Measurements from ENCODE around the gene SPIN2A.
A peak's percentile ranks its signal among the peaks of the same experiment; 100 is the strongest.
"Not testable (repeated sequence)": the region's sequence is repeated elsewhere in the genome, so short reads cannot be mapped to it uniquely, and the experiment has no call there.

The SPIN2A gene

DNA sequence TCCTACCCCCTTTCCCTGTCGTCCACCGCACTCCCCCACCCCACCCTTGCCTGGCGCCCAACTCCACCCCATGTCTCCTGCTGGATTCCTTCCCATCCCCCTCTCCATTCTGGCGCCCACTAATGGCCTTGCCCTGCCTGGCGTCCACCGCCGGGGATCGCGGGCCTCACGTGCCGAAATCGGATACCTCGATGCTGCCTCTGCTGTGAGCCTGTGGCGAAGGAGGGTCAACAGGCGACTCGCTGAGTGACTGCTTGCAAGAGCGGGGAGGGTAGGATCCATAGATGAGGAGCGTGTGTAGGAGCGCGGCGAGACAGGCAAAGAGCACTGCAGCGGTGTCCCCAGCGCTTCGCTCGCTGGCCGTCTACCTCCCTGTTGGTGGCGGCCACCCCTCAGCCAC, at the start of gene SPIN2A:
TSS of gene SPIN2A (minus strand) at position 325 of the 400 bp plus-strand sequence. CDS start 800 bp downstream, outside the sequence.
- DNase-seq = not testable (repeated sequence)

DNA sequence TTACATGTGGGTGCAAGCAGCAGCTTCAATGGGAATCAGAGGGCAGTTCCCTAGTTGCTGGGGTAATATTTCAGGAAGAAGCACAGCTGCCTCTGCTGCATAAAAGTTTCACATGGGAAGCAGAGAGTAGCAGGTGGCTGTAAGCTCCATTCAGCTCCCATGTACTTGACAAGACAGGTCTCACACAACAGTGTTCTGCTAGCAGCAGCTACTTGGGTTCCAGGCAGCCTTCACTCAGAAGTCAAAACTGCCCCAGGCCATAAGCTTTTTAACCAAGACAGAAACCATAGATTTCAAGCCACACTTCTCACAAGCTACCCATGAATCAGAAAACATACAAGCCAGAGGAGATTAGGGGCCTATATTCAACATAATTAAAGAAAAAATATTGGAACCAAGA, 41.4 kb upstream of the SPIN2A start:
- no peak for DNase-seq

DNA sequence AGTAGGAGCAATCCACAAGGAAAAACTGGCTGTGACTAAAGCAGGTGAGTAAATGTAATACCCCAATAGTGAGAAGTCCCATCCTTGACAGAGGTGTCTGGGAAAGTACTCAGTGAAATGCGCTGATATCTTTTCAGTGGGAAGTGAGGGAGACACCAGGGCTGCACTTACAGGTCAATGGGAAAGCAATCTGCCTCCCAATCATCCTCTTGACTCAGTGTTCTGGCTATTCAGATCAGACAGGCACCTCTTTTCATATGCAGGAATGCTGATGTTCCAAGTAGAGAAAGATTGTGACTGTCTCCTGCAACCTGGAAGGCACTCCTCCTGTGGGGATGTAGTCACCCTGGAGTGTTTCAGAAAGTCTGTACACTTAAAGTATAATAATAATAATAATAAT, 39.9 kb upstream of the SPIN2A start:
- no peak for DNase-seq

DNA sequence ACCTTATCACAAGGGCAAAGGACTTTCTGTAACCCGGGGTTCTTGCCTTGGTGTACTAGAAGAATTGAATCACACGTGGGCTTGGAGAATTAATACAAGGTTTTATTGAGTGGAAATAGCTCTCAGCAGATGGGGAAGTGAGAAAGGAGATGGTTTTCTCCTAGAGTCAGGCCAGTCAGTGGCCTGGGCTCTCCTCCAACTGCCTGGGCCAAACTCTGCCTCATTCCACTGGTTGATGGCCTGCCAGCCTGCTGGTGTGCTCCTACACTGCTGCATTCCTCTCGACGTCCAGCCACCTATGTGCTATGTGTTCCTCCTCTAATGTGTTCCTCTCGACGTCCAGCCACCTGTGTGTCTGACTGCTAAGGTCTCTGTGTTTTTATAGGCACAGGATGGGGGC, 35.3 kb upstream of the SPIN2A start:
- DNase-seq = no peak

DNA sequence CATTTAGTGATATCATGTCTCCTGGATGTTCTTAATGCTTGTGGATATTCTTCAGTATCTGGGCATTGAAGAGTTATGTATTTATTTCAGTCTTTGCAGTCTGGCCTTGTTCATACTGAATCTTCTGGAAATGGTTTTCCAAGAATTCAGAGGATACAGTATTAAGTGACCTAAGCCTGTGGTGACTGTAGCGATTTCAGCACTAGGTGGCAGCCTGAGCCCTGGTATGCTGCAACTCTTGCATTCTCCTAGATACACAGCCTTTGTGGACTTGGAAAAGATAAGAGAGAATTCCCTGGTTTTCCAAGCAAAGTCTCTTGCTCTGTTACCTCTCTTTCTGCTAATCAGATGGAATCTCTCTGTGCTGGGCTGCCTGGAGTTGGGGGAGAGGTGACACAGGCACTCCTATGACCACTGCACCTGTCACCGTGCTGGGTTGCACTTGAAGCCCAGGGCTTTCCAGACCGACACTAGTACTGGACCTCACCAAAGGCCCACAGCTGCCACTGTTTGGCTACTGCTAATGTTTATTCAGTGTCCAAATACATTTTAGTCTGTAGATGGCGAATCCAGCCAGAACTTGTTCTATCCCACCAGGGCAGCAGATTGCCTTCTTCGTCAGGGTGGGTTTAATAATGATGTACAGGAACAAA, 19.3 kb upstream of the SPIN2A start:
- no peak for DNase-seq

DNA sequence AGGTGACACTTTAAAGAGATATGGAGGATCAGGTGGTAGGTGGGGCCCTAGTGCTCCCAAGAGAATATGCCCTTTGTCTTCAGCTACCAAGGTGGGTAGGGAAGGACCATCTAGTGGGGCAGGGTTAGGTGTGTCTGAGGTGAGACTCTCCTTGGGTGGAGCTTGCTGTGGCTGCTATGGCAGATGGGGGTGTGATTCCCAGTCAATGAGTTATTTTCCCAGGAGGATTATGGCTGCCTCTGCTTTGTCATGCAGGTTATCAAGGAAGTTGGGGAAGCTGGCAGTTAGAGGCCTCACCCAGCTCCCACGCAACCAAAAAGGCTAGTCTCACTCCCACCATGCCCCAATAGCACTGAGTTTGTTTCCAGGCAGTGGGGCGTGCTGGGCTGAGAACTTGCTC, 18.0 kb upstream of the SPIN2A start:
- no peak for DNase-seq

DNA sequence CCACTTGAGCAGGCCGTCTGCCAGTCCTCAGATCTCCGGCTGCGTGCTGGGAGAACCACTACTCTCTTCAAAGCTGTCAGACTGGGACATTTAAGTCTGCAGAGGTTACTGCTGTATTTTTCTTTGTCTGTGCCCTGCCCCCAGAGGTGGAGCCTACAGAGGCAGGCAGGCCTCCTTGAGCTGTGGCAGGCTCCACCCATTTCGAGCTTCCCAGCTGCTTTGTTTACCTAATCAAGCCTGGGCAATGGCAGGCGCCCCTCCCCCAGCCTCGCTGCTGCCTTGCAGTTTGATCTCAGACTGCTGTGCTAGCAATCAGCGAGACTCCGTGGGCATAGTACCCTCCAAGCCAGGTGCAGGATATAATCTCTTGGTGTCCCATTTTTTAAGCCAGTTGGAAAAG, 15.0 kb upstream of the SPIN2A start:
- not testable (repeated sequence) for DNase-seq

DNA sequence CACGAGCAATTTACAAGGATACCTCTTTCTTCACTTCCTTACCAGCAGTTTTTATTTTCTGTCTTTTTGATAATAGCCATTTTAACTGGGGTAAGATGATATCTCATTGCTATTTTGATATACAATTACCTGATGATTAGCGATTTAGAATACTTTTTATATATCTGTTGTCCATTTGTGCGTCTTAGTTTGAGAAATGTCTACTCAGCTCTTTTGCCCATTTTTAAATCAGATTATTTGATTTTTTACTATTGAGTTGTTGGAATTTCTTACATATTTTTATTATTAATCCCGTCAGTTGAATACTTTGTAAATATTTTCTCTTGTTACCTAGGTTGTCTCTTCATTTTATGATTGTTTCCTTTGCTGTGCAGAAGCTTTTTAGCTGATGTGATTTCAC, 1.5 kb upstream of the SPIN2A start:
- DNase-seq = no peak

DNA sequence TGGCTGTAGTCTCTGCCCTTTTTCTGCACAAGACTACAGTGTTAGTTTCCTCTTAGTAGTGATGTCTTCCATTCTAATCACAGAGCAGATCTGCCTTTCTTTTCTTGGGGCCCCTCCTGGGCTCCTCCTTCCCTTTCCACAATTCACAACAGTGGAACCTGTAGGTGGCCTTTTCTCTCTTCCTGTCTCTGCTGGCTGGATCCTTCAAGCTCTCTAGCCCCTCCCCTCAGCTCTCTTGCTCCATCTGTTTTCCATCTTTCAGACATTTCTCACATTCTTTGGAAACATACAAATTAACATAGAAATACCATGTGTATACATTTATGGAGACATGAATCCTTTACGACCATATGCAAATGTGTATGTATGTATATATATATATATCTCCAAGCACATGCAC, 304 bp upstream of the SPIN2A start:
- no peak for DNase-seq

DNA sequence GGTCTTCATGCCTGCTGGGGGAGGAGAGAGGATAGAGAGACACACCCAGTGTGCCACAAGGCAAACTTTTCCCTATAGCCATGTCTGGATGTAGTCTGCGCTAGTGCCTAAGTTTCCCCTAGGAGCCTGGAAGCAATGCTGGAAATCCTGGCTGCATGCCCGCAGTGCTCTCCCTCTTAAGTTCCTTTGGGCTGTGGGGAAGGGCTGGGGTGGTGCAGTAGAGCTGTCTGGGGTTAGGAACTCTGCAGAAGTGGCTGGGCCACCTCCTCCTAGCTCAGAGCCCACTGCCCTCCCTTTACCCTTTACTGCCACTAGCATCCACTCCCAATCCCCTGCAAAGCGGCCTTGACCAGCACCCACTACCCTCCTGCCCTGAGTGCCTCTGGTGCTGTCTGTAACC, 608 bp downstream of the SPIN2A start:
- not testable (repeated sequence) for DNase-seq

DNA sequence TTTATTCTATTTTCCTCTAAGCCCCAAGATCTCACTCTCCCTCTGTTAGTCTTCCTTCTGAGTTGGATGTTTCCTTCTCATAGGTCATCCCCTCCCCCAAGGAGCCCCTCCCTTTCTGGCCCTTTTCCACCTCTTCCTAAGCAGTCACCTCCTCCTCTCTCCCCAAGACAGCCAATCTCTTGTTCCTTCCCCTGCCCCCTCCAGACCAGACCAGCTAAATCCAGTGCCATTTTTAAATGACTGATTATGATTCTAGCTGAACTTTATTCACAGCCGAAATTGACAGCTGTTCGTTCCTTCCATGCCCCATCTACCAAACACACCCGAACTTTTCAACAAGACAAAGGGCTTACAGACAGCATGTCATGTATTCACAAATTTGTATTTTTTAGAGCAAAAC, 1.9 kb downstream of the SPIN2A start:
- DNase-seq = no peak

DNA sequence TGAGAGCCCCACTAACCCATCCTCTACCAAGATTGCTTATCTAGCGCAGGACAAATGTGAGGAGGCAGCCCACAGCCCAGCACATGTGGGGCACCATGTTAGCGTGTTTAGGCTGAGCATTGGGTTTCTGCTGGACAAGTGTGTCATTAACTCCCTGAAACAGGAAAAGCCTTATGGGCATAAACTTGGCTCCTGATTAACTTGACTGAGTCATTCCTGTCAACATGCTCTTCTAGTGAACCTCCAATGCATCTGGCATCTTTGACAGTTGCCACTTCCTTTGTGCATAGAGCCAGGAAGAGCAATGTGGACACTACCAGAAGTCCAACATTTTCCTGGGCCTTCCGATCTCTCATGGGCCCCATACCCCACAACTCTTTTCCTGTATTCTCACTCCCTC, 2.5 kb downstream of the SPIN2A start:
- DNase-seq = no peak

DNA sequence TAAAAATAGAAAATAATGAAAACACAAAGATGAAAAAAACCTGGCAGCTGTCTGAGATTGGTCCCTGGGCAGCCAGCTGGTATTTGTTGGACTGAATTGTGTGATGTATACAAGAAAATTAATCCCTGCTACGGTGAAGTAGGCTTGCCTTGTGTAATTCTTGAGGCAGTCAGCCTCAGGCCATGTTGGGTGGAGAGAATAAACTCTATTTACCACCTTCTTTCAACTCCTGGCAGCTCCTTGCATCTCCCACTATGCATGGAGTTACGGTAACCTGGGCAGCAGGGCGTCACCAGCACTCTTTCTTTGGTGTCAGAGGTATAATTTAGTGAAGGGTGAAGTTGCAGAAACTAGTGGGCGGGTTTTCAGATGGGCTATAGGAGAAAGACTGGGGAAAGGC, 3.5 kb downstream of the SPIN2A start:
- no peak for DNase-seq

DNA sequence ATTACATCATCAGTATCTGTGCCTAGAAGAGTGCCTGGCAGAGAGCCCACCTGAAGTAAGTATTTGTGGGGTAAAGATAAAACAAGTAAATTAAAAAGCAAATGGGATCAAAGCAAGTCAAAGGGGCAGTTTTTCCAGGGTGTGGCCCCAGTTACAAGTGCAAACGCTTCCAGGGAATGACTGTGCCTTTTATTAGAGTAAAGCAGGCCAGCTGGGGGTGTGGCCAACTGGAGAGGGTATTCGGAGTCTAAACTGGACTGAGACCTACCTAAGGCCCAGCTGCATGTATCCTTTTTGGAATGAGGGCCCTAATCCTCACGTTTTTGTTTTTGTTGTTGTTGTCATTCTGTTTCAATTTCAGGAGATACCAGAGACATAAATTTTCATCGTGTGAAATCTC, 3.9 kb downstream of the SPIN2A start:
- not testable (repeated sequence) for DNase-seq

DNA sequence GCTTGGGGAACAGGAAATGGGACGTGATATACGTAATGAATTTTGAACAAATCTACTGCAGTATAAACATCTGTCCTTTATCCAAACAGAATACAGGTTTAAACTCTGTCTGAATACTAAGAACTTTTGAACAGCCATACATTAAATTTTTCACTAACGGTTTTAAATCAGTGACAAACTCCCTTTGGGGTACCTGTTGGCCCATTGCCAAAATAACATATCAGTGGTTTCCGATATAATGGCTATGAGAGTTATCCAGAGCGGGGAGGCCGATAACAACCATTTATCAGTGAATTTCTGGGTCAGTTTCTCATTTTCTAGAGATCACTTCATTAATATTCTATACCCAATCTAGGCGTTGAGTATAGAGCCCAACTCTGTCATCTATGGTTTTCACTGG, 5.2 kb downstream of the SPIN2A start:
- DNase-seq = no peak

DNA sequence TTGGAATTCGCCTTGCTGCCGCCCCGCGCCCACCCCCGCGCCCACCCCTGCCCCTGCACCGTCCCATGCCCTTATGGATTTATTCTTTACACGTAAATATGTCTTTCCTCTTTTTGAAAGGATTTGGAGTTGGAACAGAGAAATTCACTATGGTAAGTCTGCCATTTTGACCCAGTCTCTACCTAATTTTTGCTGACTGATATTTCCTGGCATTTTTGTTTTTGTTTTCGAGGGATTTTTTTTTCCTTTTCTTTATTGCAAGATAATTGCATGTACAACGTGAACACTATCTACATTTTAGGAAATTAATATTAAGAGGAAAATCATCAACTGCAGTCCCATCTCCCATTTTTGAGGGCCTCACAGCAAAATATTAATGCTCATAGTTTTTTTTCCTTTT, 15.4 kb downstream of the SPIN2A start:
- no peak for DNase-seq

DNA sequence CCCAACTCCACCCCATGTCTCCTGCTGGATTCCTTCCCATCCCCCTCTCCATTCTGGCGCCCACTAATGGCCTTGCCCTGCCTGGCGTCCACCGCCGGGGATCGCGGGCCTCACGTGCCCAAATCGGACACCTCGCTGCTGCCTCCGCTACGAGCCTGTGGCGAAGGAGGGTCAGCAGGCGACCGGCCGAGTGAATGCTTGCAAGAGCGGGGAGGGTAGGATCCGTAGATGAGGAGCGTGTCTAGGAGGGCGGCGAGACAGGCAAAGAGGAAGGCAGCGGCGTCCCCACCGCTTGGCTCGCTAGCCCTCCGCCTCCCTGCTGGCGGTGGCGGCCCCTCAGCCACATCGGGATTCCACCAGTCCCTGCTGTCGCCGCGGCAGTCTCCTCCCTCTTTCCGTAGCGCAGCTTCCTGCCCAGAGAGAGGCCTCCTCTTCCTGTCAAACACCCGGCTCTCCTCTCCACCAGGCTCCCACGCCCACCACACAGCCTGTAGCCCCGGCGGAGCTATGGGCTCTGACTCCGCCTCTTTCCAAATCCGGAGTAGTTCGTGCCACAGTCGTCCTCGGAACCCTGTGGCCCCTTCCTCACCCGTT, 15.9 kb downstream of the SPIN2A start, which contains the start of gene SPIN2B:
TSS of gene SPIN2B (minus strand) at position 387 of the 594 bp plus-strand sequence.
- peak; percentile 81 for DNase-seq

DNA sequence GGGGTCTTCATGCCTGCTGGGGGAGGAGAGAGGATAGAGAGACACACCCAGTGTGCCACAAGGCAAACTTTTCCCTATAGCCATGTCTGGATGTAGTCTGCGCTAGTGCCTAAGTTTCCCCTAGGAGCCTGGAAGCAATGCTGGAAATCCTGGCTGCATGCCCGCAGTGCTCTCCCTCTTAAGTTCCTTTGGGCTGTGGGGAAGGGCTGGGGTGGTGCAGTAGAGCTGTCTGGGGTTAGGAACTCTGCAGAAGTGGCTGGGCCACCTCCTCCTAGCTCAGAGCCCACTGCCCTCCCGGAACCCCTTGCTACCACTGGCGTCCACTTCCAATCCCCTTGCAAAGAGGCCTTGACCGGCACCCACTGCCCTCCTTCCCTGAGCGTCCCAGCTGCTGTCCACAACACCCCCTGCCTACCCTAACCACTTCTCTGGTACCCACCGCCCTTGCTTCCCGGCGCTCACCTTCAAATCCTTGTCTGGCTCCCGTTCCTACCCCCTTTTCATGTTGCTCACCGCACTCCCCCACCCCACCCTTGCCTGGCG, 16.5 kb downstream of the SPIN2A start:
- not testable (repeated sequence) for DNase-seq

DNA sequence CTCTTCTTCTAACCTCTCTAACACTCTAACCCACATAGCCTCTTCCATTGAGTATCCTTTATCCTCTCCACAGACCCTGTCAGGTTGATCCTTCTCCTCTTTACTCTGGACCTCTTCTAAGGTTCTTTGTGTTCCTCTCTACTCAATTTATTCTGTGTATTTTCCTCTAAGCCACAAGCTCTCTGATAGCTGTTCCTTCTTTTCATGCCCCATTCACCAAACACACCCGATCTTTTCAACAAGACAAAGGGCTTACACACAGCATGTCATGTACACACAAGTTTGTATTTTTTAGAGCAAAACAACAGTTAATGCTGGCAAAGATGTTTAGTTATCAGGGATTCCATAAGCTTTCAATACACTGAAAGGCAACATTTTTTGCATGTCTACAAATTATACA, 17.8 kb downstream of the SPIN2A start:
- no peak for DNase-seq

DNA sequence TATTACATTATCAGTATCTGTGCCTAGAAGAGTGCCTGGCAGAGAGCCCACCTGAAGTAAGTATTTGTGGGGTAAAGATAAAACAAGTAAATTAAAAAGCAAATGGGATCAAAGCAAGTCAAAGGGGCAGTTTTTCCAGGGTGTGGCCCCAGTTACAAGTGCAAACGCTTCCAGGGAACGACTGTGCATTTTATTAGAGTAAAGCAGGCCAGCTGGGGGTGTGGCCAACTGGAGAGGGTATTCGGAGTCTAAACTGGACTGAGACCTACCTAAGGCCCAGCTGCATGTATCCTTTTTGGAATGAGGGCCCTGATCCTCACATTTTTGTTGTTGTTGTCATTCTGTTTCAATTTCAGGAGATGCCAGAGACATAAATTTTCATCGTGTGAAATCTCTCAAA, 19.6 kb downstream of the SPIN2A start:
- not testable (repeated sequence) for DNase-seq

DNA sequence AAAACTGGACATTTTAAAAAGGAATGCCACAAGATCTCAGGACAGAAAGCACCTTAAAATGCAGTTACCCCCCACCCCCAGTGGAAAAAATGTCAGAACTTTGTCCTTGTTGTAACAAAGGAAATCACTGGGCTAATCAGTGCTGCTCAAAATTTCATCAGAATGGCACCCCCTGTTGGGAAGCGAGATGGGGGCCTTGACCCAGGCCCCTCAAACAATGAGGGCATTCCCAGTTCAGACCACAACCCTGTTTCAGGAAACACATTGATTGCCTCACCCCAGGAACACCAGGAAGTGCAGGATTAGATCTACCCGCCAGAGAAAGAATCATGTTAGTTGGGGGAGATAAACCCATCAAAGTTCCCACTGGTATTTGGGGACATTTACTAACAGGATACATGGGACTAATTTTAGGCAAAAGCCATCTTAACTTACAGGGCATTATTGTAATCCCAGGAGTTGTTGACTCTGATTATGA, 32.2 kb downstream of the SPIN2A start:
- DNase-seq = no peak

DNA sequence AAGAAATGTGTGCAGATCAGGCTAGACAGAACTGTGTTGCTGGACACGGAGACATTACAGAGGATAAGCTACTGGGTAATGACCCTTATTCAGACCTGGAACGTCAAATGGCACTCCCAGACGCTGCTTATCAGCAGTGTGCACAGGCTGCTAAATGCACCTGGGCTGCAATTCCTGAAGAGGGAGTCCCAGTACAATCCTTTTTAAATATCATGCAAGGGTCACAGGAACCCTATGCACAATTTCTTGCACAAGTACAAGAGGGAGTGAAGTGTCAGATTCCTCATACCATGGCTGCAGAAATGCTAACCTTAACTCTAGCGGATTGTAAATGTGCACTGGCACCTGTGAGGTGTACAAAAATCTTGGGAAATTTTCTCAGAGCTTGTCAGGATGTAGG, 32.8 kb downstream of the SPIN2A start:
- no peak for DNase-seq

DNA sequence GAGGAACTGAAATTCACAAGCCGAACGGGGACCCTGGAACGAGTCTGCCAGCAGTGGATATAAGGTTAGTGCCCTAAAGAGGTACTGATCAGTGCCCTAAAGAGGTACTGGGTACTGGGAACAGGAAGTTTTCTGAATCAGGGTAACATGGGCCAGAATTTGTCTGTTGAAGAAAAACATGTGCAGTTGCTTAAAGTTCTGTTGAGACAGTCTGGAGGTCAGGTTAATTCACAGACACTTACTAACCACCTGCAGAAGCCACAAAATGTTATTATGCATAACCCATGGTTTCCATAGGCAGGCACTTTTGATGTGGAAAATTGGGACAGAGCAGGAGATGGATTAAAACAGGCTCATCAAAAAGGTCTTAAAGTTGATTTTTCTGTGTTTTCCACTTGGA, 33.7 kb downstream of the SPIN2A start:
- no peak for DNase-seq

DNA sequence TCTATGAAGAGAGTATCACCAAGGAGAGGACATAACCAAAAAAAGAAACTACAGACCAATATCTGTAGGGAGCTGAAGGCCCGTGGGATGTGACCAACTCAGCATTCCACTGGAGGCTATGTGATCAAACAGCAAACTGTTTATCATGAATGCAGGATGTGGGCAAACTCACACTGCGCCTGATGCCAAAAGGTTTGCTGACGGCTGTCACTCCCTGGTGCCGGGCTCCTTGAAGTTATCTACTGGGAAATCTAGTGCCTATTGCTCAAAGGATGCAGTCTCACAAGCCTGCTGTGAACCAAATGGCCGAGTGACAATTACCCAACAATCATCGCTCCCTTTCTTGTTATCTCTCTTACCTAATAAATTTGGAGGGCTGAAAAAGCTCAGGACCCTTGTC, 34.3 kb downstream of the SPIN2A start:
- DNase-seq = not testable (repeated sequence)

Data from CD4-positive, alpha-beta T cell treated with Interleukin-6 for 4 hours (primary cell).